IMR-90 (cell line): ENCODE measurements around the gene KRT71. TPM values are rescaled to one million over a fixed set of nuclear protein-coding genes. Genes with fewer than 3 reads are reported as not detected.

Experiments
- ATAC-seq: fragments of 200-7000 bp; cut with Tn5 transposase; 2 replicates; pipeline ENCODE4 v1.9.1; 2020; ENCODE audit warnings: low read depth, mild to moderate bottlenecking, moderate library complexity
- BruUV-seq: library from RNA; stranded (reverse); fragments of 400-500 nt; replicated peaks from 2 replicates; lab custom pipeline; 2021; lab: Mats Ljungman, UMichigan
- CTCF ChIA-PET: fragments of 300-600 bp; formaldehyde crosslinking; extraction: SDS; loops from one replicate; lab custom pipeline; 2021; ENCODE audit warnings: antibody characterized with exemption; lab: Yijun Ruan, JAX
- POLR2A ChIA-PET: fragments of 300-600 bp; sonication (Branson Sonifier 250); formaldehyde crosslinking; loops from one replicate; lab custom pipeline; 2022; ENCODE audit warnings: antibody characterized with exemption; ENCODE audit not compliant: unreplicated experiment; lab: Charles Lee
- DNase-seq: peaks from one replicate; pipeline ENCODE4 v3.0.0; 2013
- H2AFZ ChIP-seq: replicated peaks from 2 replicates; pipeline ENCODE3; 2013; ENCODE audit warnings: low read length, mild to moderate bottlenecking; ENCODE audit not compliant: poor library complexity
- H2AK5ac ChIP-seq: 2 replicates; pipeline ENCODE4 v1.6.1; 2013; ENCODE audit warnings: low read depth, low read length, inconsistent platforms
- H2AK9ac ChIP-seq: replicated peaks from 2 replicates; pipeline ENCODE3; 2013; ENCODE audit warnings: mild to moderate bottlenecking, low read depth, low read length, moderate library complexity; ENCODE audit not compliant: poor library complexity
- H2BK120ac ChIP-seq: 2 replicates; pipeline ENCODE4 v1.6.1; 2013; ENCODE audit warnings: low read depth, low read length, inconsistent platforms
- H2BK15ac ChIP-seq: 3 replicates; pipeline ENCODE4 v1.6.1; 2013; ENCODE audit warnings: low read depth, low read length, inconsistent platforms
- H2BK20ac ChIP-seq: 2 replicates; pipeline ENCODE4 v1.6.1; 2013; ENCODE audit warnings: low read depth, mild to moderate bottlenecking, inconsistent platforms, low read length, moderate library complexity
- H2BK5ac ChIP-seq: 2 replicates; pipeline ENCODE4 v1.6.1; 2013; ENCODE audit warnings: mild to moderate bottlenecking, low read depth, low read length, inconsistent platforms; ENCODE audit not compliant: poor library complexity, severe bottlenecking
- H3K14ac ChIP-seq: replicated peaks from 2 replicates; pipeline ENCODE4 v1.6.1; 2013; ENCODE audit warnings: low read depth, low read length, inconsistent platforms
- H3K18ac ChIP-seq: 2 replicates; pipeline ENCODE4 v1.6.1; 2013; ENCODE audit warnings: low read depth, low read length, control low read depth
- H3K23ac ChIP-seq: 2 replicates; pipeline ENCODE4 v1.6.1; 2013; ENCODE audit warnings: low read depth, low read length, inconsistent platforms
- H3K27ac ChIP-seq: 2 replicates; pipeline ENCODE4 v1.5.1; 2013; ENCODE audit warnings: mild to moderate bottlenecking, control low read depth, low read length; ENCODE audit not compliant: insufficient read depth
- H3K27me3 ChIP-seq: 2 replicates; pipeline ENCODE4 v1.6.1; 2013; ENCODE audit warnings: low read length; ENCODE audit not compliant: control insufficient read depth, insufficient read depth
- H3K36me3 ChIP-seq: 2 replicates; pipeline ENCODE4 v1.6.1; 2013; ENCODE audit warnings: low read length, mixed read lengths; ENCODE audit not compliant: control insufficient read depth, insufficient read depth
- H3K4ac ChIP-seq: 2 replicates; pipeline ENCODE4 v1.6.1; 2013; ENCODE audit warnings: low read depth, low read length, inconsistent platforms
- H3K4me1 ChIP-seq: 2 replicates; pipeline ENCODE4 v1.6.1; 2013; ENCODE audit warnings: low read length, mixed read lengths; ENCODE audit not compliant: control insufficient read depth, insufficient read depth
- H3K4me2 ChIP-seq: 2 replicates; pipeline ENCODE4 v1.6.1; 2013; ENCODE audit warnings: low read depth, mild to moderate bottlenecking, control low read depth, low read length, moderate library complexity
- H3K4me3 ChIP-seq: 2 replicates; pipeline ENCODE4 v1.5.1; 2013; ENCODE audit warnings: low read depth, mild to moderate bottlenecking, control low read depth, low read length, moderate library complexity; ENCODE audit not compliant: insufficient read depth
- H3K56ac ChIP-seq: 2 replicates; pipeline ENCODE4 v1.6.1; 2013; ENCODE audit warnings: low read length, inconsistent platforms; ENCODE audit not compliant: insufficient read depth; ENCODE audit errors: extremely low read depth
- H3K79me1 ChIP-seq, 2 experiments: 2 replicates each; pipeline ENCODE4 v1.6.1; 2013; ENCODE audit warnings: low read length in 2 of 2, inconsistent platforms in 1 of 2, low read depth in 1 of 2
- H3K9ac ChIP-seq: 2 replicates; pipeline ENCODE4 v1.6.1; 2013; ENCODE audit warnings: low read depth, low read length, control low read depth
- H3K9me1 ChIP-seq: 2 replicates; pipeline ENCODE4 v1.6.1; 2013; ENCODE audit warnings: low read length, inconsistent platforms; ENCODE audit not compliant: insufficient read depth
- H3K9me3 ChIP-seq: 2 replicates; pipeline ENCODE4 v1.6.1; 2013; ENCODE audit warnings: low read length; ENCODE audit not compliant: control insufficient read depth, insufficient read depth
- H4K20me1 ChIP-seq: 2 replicates; pipeline ENCODE4 v1.6.1; 2013; ENCODE audit warnings: low read length, inconsistent platforms; ENCODE audit not compliant: insufficient read depth
- H4K5ac ChIP-seq: 2 replicates; pipeline ENCODE4 v1.6.1; 2013; ENCODE audit warnings: mild to moderate bottlenecking, low read depth, low read length, control low read depth
- H4K8ac ChIP-seq, 2 experiments: 2 replicates each; pipeline ENCODE4 v1.6.1; 2013; ENCODE audit warnings: low read depth in 2 of 2, low read length in 2 of 2, control low read depth in 1 of 2, inconsistent platforms in 1 of 2
- H4K91ac ChIP-seq: 2 replicates; pipeline ENCODE4 v1.6.1; 2013; ENCODE audit warnings: low read depth, low read length, inconsistent platforms; ENCODE audit not compliant: insufficient read depth
- MAFK ChIP-seq: IDR thresholded peaks from 2 replicates; pipeline ENCODE4 v1.6.1; 2012; ENCODE audit warnings: low read depth, low read length, improper control_type of control experiment
- RAD21 ChIP-seq: IDR thresholded peaks from 2 replicates; pipeline ENCODE4 v1.6.1; 2012; ENCODE audit warnings: low read length, improper control_type of control experiment
- WGBS, 2 experiments: methylation state at CpG; one replicate each; pipeline versions ENCODE4 v1.1.5 to v1.1.7; 2013; ENCODE audit warnings: missing lambda C conversion rate in 2 of 2; ENCODE audit not compliant: insufficient read length in 1 of 2; ENCODE audit errors: extremely low coverage in 2 of 2; 5-methylcytosine and 5-hydroxymethylcytosine counted together
- dilution Hi-C: fragments of 300-500 bp; cut with HindIII; formaldehyde crosslinking; loops from one replicate; pipeline ENCODE4 v1.14.3; 2018; ENCODE audit warnings: low sequenced_read_pairs; ENCODE audit not compliant: unreplicated experiment
- in situ Hi-C: fragments of 300-500 bp; cut with MboI; formaldehyde crosslinking; loops from 3 replicates; pipeline ENCODE4 v1.14.3; 2019; ENCODE audit warnings: low sequenced_read_pairs, inconsistent platforms, mixed read lengths
- intact Hi-C: fragments of 100-400 bp; cut with micrococcal nuclease; formaldehyde crosslinking; loops from 2 replicates; pipeline ENCODE4 v1.10.0; 2022
- polyA plus RNA-seq, 3 experiments: library from polyadenylated mRNA; depleted of rRNA; stranded (reverse); fragments of >200 nt; gene quantifications; 2 replicates each; pipeline ENCODE4 v1.2.3, GENCODE V29; 2012; ENCODE audit warnings: low replicate concordance in 1 of 3
- total RNA-seq: library from RNA; depleted of rRNA; stranded (reverse); fragments of >200 nt; gene quantifications from 2 replicates; pipeline ENCODE4 v1.2.3, GENCODE V29; 2012
- TF ChIP-seq, protein P1 (sequence below): conservative IDR thresholded peaks from 2 replicates; pipeline ENCODE4 v1.5.1; 2012; ENCODE audit warnings: mild to moderate bottlenecking, low read depth, low read length, improper control_type of control experiment

Gene KRT71
- total and polyA plus RNA-seq, 2 of the 4 experiments (the other 2 are of a cell fraction), result not detected

DNA sequence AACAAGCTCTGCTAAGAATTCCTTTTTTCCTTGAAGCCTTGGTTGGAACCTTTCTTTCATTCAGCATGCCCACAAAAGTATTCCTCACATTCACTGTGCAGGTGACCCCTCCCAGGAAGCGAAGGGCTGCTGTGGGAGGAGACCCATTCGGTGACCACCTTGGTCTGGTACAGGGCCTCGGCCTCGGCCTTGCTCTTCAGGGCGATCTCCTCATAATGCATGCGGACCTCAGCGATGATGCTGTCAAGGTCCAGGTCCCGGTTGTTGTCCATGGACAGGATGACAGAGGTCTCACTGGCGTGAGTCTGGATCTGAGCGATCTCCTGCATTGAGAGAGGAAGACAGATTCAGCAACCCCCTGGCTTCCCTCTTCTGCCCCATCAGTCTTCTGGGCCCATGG lies 17.6 kb upstream of the KRT71 start:
- Histone ChIP-seq H3K4me3 (no peak overlapping the region), H4K91ac (no peak overlapping the region), H3K4me1 (no peaks in the 10 kb centered on the region), H3K23ac (no peak overlapping the region), H3K56ac (no peak overlapping the region), H3K9ac (no peak overlapping the region), H2BK5ac (no peak overlapping the region), H2BK20ac (no peak overlapping the region), H3K18ac (no peak overlapping the region), H4K5ac (no peak overlapping the region), H3K4ac (no peak overlapping the region), H3K9me3 (no peaks in the 10 kb centered on the region), H2BK15ac (no peak overlapping the region), H2AFZ (no peak overlapping the region), H2AK9ac (no peak overlapping the region), H3K9me1 (no peaks in the 10 kb centered on the region), H3K27me3 (peaks cover 52% of the 10 kb centered on the region), H3K27ac (no peak overlapping the region), H3K36me3 (no peaks in the 10 kb centered on the region), H3K4me2 (no peak overlapping the region), H3K79me1 (no peaks in the 10 kb centered on the region), H4K8ac (no peak overlapping the region), H3K14ac (no peak overlapping the region), H2AK5ac (no peak overlapping the region), H2BK120ac (no peak overlapping the region), H4K20me1 (no peaks in the 10 kb centered on the region)
- in situ Hi-C loops (no loop called here), dilution Hi-C loops (no loop called here), intact Hi-C loops (no loop called here)
- no peak for TF ChIP-seq MAFK
- TF ChIP-seq RAD21, result no peak
- TF ChIP-seq, protein P1, sequence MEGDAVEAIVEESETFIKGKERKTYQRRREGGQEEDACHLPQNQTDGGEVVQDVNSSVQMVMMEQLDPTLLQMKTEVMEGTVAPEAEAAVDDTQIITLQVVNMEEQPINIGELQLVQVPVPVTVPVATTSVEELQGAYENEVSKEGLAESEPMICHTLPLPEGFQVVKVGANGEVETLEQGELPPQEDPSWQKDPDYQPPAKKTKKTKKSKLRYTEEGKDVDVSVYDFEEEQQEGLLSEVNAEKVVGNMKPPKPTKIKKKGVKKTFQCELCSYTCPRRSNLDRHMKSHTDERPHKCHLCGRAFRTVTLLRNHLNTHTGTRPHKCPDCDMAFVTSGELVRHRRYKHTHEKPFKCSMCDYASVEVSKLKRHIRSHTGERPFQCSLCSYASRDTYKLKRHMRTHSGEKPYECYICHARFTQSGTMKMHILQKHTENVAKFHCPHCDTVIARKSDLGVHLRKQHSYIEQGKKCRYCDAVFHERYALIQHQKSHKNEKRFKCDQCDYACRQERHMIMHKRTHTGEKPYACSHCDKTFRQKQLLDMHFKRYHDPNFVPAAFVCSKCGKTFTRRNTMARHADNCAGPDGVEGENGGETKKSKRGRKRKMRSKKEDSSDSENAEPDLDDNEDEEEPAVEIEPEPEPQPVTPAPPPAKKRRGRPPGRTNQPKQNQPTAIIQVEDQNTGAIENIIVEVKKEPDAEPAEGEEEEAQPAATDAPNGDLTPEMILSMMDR, result no peak
- WGBS, 2 experiments, result 90% methylated on average over 2 of the region's 10 CpGs; no CpG with 5 or more reads in 1 of the 2 experiments
- DNase-seq (no peak), ATAC-seq (no peak)
- CTCF ChIA-PET, result no interaction called here
- POLR2A ChIA-PET, result no interaction called here
- BruUV-seq, result no TSS peak
